ENCODE results near the gene RGPD3. TPM values are rescaled to one million over a fixed set of nuclear protein-coding genes. Genes with fewer than 3 reads are reported as not detected.

The RGPD3 gene
- polyA plus RNA-seq, 1 donor from 2014 or later: 0.74 TPM

DNA sequence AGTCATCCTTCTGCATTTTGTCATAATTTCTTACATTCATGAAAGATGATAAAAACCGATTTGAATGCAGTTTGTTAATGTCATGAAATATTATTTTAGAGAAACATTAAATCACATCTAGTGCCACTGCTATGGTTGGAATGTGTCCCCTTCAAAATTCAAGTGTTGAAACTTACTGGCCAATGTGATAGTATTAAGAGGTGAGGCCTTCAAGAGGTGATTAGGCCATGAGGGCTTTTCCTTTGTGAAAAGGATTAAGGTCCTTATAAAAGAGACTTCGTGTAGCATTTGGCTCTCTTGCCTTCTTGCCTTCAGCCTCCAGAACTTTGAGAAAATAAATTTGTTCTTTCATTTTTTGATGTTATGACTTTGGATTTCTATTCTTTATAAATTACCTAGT, 117.2 kb downstream of the RGPD3 start:
- TF ChIP-seq EP300 (conservative IDR thresholded peaks at IDR 0.05; ENCODE audit: poor library complexity, severe bottlenecking) (no peak), TAF1 (IDR thresholded peaks at IDR 0.05; ENCODE audit: low read depth) (no peak), REST (IDR thresholded peaks at IDR 0.05; ENCODE audit: borderline replicate concordance) (no peak), POLR2AphosphoS5 (IDR thresholded peaks at IDR 0.05) (no peak), RAD21 (conservative IDR thresholded peaks at IDR 0.05) (no peak), SMC3 (conservative IDR thresholded peaks at IDR 0.05; ENCODE audit: poor library complexity) (no peak), EZH2 (IDR thresholded peaks at IDR 0.05; ENCODE audit: borderline replicate concordance, insufficient read depth, low read length, poor library complexity, severe bottlenecking) (no peak), MXI1 (conservative IDR thresholded peaks at IDR 0.05; ENCODE audit: poor library complexity, severe bottlenecking) (no peak)
- TF ChIP-seq, protein P1, sequence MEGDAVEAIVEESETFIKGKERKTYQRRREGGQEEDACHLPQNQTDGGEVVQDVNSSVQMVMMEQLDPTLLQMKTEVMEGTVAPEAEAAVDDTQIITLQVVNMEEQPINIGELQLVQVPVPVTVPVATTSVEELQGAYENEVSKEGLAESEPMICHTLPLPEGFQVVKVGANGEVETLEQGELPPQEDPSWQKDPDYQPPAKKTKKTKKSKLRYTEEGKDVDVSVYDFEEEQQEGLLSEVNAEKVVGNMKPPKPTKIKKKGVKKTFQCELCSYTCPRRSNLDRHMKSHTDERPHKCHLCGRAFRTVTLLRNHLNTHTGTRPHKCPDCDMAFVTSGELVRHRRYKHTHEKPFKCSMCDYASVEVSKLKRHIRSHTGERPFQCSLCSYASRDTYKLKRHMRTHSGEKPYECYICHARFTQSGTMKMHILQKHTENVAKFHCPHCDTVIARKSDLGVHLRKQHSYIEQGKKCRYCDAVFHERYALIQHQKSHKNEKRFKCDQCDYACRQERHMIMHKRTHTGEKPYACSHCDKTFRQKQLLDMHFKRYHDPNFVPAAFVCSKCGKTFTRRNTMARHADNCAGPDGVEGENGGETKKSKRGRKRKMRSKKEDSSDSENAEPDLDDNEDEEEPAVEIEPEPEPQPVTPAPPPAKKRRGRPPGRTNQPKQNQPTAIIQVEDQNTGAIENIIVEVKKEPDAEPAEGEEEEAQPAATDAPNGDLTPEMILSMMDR (IDR thresholded peaks at IDR 0.05; ENCODE audit: poor library complexity, severe bottlenecking): no peak
- H3K9me3 ChIP-seq (ENCODE audit: low read length): no peaks in the 10 kb centered on the region
- no peaks in the 10 kb centered on the region for H3K27me3 ChIP-seq (ENCODE audit: insufficient read depth, low read depth, low read length)
- no peaks in the 10 kb centered on the region for H4K20me1 ChIP-seq (ENCODE audit: insufficient read depth)
- H3K79me2 ChIP-seq (replicated peaks; ENCODE audit: insufficient read depth, low read length): no peaks in the 10 kb centered on the region
- H3K27ac ChIP-seq (ENCODE audit: low read length): no peak overlapping the region
- H3K9ac ChIP-seq (ENCODE audit: low read length): no peak overlapping the region
- H3K9me2 ChIP-seq (ENCODE audit: insufficient read depth, low read length): no peaks in the 10 kb centered on the region
- H3K4me3 ChIP-seq (ENCODE audit: low read length): no peak overlapping the region
- no peaks in the 10 kb centered on the region for H3F3A ChIP-seq (ENCODE audit: insufficient read depth, low read length, poor library complexity, severe bottlenecking)
- no peaks in the 10 kb centered on the region for H3K36me3 ChIP-seq (ENCODE audit: insufficient read depth, low read length)
- no peak overlapping the region for H3K4me2 ChIP-seq (ENCODE audit: low read length)
- no peak overlapping the region for H2AFZ ChIP-seq (ENCODE audit: low read depth, low read length)

- H3K36me3 ChIP-seq (ENCODE audit: insufficient read depth, low read length): no peaks in the 10 kb centered on the region
- H3K4me3 ChIP-seq (ENCODE audit: low read length): no peak overlapping the region
- no peaks in the 10 kb centered on the region for H3K9me2 ChIP-seq (ENCODE audit: insufficient read depth, low read length)
- no peaks in the 10 kb centered on the region for H4K20me1 ChIP-seq (ENCODE audit: insufficient read depth)
- no peaks in the 10 kb centered on the region for H3K9me3 ChIP-seq (ENCODE audit: low read length)
- H3F3A ChIP-seq (ENCODE audit: insufficient read depth, low read length, poor library complexity, severe bottlenecking): no peaks in the 10 kb centered on the region
- H3K27ac ChIP-seq (ENCODE audit: low read length): no peak overlapping the region
- H2AFZ ChIP-seq (ENCODE audit: low read depth, low read length): no peak overlapping the region
- H3K79me2 ChIP-seq (replicated peaks; ENCODE audit: insufficient read depth, low read length): no peaks in the 10 kb centered on the region
- H3K9ac ChIP-seq (ENCODE audit: low read length): no peak overlapping the region
- TF ChIP-seq TAF1 (IDR thresholded peaks at IDR 0.05; ENCODE audit: low read depth): no peak
- TF ChIP-seq EZH2 (IDR thresholded peaks at IDR 0.05; ENCODE audit: borderline replicate concordance, insufficient read depth, low read length, poor library complexity, severe bottlenecking): no peak
- TF ChIP-seq RAD21 (conservative IDR thresholded peaks at IDR 0.05): no peak
- no peak for TF ChIP-seq SMC3 (conservative IDR thresholded peaks at IDR 0.05; ENCODE audit: poor library complexity)
- no peak for TF ChIP-seq POLR2AphosphoS5 (IDR thresholded peaks at IDR 0.05)
- no peak for TF ChIP-seq EP300 (conservative IDR thresholded peaks at IDR 0.05; ENCODE audit: poor library complexity, severe bottlenecking)
- TF ChIP-seq, protein P1 (IDR thresholded peaks at IDR 0.05; ENCODE audit: poor library complexity, severe bottlenecking): no peak
- no peak for TF ChIP-seq MXI1 (conservative IDR thresholded peaks at IDR 0.05; ENCODE audit: poor library complexity, severe bottlenecking)
- no peak for TF ChIP-seq REST (IDR thresholded peaks at IDR 0.05; ENCODE audit: borderline replicate concordance)
- no peak overlapping the region for H3K4me2 ChIP-seq (ENCODE audit: low read length)
- H3K27me3 ChIP-seq (ENCODE audit: insufficient read depth, low read depth, low read length): no peaks in the 10 kb centered on the region
Observed at GRCh38 chr2:106344302-106344701, 123.9 kb downstream of the RGPD3 start.
